ENCODE results near the gene PREX1.

GRCh38 chr20:48608756-48609155 lies 219.0 kb downstream of the PREX1 start:
- no peak for TF ChIP-seq CTCF (IDR thresholded peaks at IDR 0.05)
- no peak for TF ChIP-seq EP300 (IDR thresholded peaks at IDR 0.05)
- no peak for TF ChIP-seq POLR2A (IDR thresholded peaks at IDR 0.05)
